ENCODE results near the gene PLXNB3.
"Not testable (repeated sequence)": the region's sequence is repeated elsewhere in the genome, so short reads cannot be mapped to it uniquely, and the experiment has no call there.

Gene PLXNB3

DNA sequence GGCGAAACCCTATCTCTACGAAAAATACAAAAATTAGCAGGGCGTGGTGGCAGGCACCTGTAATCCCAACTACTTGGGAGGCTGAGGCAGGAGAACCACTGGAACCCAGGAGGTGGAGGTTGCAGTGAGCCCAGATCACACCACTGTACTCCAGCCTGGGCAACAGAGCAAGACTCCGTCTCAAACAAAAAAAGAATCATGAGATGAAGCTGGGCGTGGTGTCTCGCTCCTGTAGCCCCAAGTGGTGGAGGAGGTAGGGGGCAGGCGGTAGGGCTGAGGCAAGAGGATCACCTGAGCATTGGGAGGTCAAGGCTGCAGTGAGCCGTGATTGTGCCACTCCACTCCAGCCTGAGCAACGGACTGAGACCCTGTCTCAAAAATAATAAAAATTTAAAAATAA, 54.0 kb downstream of the PLXNB3 start:
- DNase-seq (ENCODE audit: low read depth), result not testable (repeated sequence)

DNA sequence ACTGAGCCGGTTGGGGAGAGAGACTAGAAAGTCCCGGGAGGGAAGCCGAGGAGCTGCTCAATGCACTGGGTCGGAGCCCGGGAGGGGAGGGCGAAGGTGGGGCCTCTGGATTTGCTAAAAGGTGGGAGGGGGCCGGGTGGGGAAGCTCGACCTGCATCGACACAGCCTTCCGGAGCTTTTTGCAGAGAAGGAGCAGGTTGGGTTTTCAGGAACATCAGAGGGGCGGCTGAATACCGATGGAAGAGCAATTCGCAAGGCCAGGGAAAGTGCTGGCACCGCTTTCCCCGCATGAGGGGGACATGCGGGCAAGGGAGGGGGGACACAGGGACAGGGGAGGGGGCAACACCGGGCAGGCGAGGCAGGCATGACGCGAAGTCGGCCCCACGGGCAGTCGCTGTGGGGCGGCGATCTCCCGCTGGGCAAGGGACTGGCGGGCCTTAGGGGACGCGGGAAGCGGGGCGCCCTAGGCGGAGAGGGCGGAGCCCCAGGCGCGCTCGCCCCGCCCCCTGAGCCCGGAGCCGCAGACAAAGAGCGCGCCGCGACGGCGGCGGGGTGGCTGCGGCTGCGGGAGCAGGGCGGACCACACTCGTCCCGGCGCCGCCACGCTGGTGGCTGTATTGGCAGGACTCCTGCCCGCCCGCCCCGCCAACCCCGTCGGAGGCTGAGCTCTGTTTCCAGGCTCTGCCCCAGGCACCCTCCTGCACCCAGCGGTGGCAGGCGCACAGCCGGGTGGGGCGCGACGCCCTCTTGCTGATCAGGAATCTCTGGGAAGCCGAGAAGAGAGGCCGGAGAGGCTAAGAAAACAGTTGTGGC, 54.7 kb downstream of the PLXNB3 start:
- DNase-seq (ENCODE audit: low read depth), result peak; percentile 47

DNA sequence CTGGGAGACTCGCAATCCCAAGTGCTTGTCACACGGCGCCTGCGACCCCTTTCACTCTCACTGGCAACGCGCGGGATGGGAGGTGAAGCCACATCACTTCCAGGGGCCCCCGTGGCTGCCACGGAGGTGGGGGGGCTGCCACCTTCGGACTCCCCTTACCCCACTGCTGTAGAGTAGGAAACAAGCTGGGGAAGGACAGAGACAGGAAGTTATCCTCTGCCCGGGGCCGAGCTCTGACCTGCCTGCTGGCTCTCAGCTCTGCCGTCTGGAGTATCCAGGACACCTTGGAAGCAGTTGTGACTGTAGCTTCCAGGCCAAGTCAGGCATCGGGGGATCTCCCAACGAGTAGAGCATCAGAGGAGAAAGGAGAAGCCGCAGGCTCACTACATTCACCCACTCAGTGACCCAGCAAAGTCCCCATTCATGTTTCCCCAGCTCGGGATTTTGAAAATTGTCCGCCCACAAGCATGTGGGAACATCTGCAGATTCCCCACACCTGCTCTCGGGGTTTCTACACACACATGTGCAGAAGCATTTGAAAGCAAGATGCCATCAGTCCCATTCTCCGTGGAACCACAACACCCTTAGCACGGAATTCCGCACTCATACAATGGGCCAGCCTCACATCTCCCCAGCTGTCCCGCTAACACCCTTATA, 55.5 kb downstream of the PLXNB3 start:
- DNase-seq (ENCODE audit: low read depth), result no peak

DNA sequence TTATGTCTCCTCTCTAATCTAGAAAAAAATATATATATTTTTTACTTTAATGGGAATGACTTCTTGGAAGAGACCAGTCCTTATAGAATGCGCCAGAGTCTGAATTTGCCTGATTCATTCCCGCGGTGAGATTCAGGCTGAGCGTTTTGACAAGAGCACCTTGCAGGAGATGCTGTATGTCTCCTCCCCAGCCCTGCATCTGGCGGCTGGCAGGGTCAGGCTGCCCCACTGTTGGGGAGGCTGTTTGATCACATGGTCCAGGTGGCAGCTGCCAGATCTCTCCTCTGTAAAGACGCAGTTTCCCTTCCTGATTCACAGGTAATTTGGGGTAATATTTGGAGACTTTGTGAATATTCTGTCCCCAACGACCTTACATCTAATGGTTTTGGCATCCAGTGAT, 56.6 kb downstream of the PLXNB3 start:
- DNase-seq (ENCODE audit: low read depth), result no peak

DNA sequence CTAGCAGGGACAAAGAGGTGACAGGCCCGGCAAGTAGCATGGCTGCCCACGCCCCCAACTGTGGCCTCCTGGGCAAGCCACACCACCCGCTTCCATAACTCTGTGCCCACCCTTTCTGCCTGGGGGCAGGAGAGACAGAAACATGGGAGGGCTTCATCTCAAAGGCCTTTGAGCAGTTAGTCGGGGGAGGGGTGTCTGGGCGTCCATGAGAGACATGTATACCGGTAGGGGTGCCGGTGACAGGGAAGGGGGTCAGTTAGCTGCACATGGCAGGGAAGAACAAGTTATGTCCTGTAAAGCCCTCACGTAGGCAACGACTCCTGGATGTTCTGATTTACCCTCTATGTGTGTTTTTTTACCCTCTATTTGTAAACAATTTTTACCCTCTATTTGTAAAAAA, 57.0 kb downstream of the PLXNB3 start:
- DNase-seq (ENCODE audit: low read depth), result no peak

DNA sequence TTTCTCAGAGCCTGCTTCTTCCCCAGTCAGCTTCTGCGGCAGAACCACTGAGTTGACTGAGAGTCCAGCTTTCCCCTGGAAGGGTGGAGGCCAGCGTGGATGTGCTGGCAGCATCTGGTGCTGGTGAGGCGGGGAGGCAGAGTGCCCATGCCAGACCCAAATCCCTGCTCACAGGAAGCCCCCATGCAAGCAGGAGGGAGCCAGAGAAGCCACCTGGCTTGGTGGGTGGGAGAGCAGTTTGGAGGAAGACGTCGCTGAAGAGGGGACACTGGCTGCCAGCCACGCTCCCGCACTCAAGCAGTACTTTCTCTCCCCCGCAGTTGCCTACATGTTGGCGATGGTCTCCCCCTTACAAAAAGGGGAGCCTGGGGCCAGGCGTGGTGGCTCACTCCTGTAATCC, 60.3 kb downstream of the PLXNB3 start:
- DNase-seq (ENCODE audit: low read depth), result no peak

DNA sequence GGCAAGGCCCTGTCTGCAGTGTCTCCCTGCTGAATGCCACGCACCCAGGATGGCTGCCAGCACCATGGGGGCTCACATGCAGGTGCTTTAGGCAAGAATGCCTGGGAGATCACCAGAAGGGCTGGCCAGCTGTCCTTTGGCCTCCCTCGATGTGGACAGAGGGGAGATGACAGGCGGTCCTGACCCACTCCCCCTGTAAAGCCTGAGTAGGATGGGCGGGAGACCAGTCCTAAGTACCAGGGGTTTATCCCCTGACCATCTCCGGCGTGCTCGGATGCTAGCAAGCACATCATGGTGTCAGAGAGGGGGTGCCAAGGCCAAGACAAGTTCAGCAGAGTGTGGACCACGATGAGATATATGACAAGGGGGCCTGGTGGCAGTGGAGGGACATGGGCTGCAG, 61.0 kb downstream of the PLXNB3 start:
- no peak for DNase-seq (ENCODE audit: low read depth)
